COR-L47 (cell line): ENCODE data around the gene NUP205.
A peak's percentile ranks its signal among the peaks of the same experiment; 100 is the strongest.
"Not testable (repeated sequence)": the region's sequence is repeated elsewhere in the genome, so short reads cannot be mapped to it uniquely, and the experiment has no call there.

Source experiments
- DNase-seq: peaks from one replicate; lab custom pipeline; 2025; lab: John Stamatoyannopoulos, UW

Gene NUP205

DNA sequence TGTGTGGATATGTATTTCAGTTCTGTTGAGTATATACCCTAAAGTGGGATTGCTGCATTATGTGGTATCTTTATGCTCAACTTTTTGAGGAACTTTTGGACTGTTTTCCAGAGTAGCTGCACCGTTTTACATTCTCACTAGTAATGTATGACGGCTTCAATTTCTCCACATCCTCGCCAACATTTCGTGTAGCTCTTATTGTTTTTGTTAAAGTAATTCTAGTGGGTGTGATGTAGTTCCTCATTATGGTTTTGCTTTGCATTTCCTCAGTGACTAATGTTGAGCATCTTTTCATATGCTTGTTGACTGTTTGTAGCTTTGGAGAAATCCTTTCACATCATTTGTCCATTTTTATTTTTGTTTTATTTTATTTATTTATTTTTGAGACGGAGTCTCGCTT lies 109.1 kb downstream of the NUP205 start:
- no peak for DNase-seq

DNA sequence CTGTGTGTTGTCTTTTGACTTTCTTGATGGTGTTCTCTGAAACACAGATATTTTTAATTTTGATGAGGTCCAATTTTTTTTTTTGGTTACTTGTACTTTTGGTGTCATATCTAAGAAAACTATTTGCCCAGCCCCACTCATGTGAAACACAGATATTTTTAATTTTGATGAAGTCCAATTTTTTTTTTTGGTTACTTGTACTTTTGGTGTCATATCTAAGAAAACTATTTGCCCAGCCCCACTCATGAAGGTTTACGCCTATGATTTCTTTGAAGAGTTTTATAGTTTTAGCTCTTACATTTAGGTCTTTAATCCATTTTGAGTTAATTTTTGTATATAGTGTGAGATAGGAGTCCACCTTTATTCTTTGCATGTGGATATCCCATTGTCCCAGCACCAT lies 109.9 kb downstream of the NUP205 start:
- not testable (repeated sequence) for DNase-seq

DNA sequence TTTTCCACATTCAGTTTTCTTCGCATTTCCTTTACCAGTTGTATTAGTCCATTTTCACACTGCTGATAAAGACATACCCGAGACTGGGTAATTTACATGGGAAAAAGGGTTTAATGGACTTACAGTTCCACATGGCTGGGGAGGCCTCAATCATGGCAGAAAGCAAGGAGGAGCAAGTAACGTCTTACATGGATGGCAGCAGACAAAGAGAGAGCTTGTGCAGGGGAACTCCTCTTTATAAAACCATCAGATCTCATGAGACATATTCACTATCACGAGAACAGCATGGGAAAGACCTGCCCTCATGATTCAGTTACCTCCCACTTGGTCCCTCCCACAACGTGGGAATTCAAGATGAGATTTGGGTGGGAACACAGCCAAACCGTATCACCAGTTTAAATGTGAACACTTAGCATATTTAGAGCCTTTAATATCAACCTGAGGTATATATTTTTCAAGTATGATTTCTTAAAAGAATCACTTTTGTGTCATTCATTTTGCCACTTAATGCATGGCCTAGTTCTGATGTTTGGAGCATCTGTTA lies 111.2 kb downstream of the NUP205 start:
- DNase-seq = not testable (repeated sequence)

DNA sequence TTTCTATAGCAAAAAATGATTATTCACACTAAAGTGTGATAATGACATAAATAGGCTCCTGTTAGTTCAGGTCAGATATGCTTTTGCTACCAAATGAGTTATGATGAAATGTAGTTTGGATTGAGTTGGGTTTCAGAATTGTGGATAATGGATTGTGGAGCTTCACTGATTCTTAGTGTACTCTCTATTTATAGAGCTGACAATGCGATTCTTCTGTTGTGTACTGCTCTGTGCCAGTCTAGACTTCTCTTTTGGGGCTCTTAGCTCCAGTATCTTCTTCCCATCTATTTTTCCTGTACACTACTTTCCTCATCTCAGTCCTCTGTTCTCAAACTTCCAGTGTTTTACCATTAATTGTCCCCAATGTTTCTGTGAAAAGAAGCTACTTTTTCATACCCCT lies 112.1 kb downstream of the NUP205 start:
- DNase-seq = no peak

DNA sequence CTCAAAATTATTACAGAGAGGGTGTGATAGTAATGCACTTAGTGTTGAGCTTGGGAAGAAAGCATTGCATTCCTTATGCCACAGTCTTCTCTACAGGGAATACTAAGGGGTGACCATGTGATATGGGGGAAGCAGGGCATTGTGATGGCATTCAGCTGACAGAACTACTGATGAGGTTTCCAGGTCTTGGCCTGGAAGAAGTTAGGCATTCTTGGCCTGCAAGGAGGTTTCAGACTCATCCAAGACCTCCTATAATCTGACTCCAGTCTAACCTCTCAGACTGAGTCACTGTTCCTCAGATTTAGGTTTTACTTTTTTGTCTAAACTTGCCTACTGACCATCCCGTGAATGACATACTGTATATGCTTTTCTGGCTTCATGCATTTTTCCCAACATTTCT lies 112.5 kb downstream of the NUP205 start:
- no peak for DNase-seq

DNA sequence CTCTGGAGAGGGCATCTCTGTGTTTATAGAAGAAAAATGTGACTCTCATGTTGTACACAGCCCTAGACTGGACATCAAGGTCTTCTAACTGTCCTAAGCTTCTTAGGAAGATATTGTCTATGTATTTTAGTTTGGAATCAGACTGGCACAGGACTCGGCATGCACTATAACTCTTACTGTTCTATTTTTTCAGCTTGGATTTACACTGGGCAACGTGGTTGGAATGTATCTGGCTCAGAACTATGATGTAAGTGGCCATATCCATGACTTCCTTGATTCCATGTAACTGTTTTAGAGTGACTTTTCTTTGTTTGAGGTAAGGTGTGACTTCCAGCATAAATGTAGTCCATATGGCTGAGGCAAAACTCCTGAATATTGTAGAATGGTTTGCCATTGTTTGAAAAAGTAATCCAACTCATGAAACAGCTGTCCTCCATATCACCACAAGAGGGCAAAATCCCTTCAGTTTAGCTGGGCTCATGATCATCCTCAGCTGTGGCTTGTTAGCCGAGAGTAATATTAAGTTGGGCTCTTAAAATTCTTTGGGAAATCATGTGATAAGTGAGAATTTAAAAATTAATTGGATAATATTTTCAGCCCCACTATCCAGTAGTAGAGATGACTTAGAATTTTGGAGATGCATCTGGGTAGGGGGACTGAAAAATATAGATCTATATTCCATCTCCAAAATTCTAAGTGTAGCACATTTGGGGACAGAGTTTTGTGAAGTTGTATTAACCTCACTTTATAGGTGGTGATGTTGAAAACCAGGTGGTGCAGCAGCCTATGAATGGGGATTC lies 115.0 kb downstream of the NUP205 start:
- peak; percentile 43 for DNase-seq

DNA sequence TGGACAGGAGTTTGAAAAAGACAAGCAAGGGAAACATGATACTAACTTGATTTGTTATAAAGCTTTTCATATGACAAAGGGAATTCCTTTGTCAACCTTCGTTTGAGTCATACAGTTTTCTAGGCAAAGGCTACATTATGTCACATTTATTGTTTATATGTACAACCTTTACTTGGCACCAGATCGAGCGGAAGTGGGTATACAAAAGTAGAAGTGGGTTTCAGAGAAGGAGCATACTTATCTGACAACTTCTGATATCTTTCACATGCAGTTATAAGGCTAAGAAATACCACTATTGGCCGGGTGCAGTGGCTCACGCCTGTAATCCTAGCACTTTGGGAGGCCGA lies 115.6 kb downstream of the NUP205 start:
- no peak for DNase-seq

DNA sequence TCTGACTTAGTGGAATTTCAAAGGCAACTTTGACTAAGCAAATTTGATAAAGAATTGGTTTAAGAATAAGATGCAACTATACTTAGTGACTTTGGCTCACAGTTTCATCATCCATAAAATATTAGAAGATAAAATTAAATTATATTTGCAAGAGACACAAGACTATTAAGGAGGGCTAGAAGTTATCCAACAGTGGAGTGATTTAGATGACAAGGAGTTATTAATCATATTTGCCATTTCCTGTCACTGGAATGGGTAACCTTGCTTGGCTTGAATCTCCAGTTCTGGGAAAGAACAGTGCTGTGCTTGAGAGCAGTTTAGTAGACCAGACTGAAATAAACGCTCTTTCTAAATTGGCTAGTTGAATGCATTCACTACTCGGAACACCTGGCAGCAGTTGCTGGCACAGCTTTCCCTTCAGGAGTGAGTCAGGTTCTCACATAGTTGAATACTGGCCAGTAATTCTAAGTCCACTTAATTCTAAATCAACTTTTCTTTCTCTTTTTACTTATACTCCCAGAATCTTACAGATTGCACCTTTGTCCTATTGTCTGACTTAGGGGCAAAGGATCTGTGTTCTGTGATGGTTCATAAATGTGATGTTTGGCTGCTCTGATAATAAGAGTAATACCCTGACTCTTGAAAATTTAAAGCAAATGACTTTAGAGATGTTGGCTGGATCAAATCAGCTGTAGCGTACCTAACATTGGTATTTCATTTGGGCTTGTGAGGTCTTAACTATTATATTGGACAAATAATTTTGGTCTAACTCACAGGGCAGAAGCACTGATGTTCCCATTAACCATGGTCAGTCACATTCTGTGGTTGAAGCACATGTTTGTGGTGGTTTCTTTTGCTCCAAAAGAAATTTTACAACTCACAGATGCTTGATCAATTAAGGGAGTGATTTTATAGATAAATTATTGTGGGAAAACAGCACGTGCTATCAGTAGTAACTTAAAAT lies 121.2 kb downstream of the NUP205 start:
- peak; percentile 32 for DNase-seq

DNA sequence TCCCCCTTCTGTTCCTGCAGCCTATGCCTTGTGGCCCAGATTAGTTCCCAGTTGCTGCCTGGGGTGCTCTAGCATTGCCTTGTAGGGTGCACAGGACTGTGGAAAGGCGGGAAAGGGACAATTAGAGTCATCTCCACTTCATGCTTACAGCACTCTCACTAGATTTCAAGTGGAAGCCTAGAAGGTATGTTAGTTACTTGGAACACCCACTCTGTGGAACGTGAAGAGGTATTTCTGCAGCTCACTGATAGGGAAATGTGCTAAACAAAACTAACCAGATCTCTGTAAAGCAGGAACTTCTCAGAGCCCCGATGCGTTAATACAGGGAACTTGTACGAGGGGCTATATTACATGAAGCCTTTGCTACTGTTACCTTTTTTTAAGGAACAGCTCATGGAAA lies 124.0 kb downstream of the NUP205 start:
- DNase-seq = no peak

DNA sequence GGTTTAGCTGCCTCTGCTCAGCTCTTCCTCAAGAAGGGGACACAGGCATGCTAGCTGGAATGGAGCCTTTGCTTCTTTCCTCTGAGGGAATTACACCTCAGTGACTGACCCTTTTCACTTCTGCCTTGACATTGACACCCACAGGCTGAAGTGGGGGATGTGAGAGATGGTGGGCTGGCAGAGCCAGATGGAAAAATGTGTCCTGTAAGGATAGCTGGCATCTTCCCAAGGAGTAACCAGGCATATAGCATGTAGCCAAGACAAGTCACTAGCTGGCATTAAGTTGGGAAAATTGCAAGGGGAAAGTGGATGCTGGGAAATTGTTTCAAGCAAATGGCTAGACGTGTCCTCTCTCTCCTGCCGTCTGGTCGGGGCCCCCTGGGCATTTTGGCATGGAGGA lies 124.5 kb downstream of the NUP205 start:
- peak; percentile 54 for DNase-seq

DNA sequence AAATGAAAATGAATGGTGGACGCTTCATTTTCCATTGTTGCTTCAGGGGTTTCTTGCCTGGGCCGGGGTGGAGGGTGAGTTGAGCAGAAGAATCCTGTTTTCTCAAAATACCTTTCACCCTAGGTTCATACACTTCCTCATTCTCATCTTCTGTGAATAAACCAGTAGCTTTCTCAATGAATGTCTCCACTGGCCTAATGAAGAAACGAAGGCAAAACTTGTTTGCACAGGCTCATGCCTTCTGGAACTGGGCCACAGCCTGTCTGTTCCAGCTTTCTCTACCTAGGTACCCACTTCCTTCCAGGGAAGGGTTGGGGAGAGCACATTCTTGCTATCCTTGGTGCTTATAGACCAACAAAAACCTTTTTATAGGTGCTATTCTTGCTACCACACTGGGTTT lies 125.9 kb downstream of the NUP205 start:
- DNase-seq = no peak

DNA sequence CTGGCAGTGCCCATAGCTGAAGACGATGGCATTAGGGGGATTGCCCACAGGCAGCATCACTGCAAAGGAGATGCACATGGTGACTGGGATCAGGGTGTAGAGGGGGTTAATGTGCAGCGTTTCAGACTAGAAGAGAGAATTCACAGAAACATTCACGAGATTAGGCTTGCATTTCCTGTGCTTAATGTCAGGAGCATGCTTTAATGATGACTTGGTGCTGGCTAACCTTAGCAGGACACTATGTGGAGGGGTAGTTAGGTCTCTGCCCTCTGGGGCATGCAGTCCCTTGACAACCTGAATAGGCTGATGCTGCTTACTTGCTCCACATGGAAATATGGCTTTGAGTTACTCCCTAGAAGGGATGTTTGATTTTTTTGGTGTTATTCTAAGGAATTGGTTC lies 126.4 kb downstream of the NUP205 start:
- no peak for DNase-seq

DNA sequence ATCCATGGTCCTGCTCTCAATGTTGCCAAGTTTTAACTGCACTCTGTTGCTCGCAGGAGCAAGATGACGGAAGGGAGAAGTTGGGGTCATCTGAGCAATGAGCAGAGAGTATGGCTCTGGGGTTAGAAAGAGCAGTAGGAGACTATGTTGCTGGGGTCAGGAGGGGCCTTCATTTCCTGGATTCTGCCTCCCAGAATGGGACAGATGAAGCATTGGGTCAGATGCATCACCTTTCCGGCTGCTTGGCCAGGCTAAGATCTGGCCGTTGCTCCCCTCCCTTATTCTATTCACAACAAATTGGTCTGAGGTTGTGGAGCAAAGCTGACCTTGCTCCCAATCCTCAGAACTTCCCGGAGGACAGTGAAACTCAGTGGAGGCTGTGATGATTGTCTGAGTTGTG lies 127.0 kb downstream of the NUP205 start:
- no peak for DNase-seq

DNA sequence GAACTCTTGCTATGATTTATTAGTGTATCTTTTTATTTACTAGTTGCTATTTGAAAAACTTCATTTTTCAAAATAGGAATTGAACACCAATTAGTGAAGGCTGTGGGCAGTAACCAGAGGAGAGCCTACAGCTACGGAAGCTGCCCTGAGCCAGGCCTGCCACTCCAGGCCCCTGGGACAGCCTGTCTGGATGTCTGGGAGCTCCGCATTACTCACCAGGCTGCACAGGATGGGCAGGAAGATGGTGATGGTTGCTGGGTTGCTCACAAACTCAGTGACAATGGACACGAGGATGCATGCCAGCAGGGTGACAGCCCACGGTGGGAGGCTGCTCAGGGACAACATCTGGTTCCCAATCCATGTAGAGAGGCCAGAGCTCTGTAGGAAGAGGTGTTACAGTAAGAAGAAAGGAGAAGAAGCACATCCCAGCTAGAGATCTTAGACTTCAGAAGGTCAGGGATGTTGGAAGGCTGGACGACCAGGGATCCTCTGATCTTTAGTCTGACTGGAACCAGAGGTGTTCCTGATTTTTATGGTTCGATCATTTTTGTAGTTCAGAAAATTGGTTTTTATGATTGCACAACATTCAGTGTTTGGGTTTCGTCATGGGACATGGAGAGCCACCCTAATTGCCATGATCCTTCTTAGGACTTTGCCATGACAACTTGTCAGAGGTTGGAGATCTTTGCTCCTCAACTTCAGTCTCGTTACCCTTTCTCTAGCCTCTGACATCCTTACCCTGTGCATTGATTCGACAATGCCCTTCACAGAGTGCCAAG lies 127.8 kb downstream of the NUP205 start:
- DNase-seq = no peak

DNA sequence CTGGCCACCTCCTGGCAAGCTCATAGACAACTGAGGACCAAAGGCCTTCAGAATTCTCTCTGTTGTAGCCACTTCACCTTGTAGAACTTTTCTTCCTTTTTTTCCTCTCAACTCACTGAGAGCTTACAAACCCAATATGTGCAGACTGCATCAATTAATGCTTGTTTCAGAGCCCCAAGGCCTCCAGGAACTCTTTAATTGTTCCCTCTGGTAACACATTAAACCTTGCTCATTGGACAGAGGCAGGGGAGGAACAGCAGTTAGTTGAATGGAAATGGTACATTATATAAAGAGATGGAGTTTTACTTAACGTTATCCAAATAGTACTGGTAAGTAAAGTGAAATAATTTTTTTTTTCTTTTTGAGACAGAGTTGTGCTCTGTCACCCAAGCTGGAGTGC lies 129.7 kb downstream of the NUP205 start:
- DNase-seq = no peak

DNA sequence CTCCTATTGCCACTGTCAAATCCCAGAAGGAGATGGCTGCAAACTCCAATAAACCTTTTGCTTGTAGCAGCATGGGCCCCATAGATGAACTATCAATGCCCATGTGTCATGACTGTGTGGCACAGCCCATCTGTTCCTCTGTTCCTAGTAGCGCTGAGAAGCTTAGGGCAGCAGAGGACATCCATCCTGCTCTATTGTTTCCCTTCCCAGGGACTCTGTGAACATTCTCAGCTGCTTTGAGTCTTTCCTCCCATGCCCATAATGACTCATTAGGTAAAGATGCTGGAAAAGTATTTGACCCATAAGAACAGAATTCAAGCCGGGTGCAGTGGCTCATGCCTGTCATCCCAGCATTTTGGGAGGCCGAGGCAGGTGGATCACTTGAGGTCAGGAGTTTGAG lies 132.8 kb downstream of the NUP205 start:
- DNase-seq = no peak

DNA sequence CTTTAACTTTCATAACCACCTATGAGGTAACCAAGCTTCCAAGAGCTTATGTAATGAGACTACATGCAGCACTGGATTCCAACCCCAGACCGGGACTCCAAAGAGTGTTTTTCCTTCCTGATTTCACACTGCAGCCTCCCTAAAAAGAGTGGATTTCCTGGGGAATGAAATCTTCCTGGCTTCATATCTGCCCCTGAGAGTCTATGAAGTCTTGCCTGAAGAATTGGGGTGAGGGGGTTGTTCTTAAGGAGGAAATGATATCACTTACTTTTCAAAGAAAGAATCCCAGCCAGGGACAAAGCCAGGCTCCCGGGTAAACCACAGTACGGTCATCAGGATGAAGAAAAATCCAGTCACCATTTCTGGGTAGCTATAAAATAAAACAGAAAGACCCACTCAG lies 134.3 kb downstream of the NUP205 start:
- no peak for DNase-seq

DNA sequence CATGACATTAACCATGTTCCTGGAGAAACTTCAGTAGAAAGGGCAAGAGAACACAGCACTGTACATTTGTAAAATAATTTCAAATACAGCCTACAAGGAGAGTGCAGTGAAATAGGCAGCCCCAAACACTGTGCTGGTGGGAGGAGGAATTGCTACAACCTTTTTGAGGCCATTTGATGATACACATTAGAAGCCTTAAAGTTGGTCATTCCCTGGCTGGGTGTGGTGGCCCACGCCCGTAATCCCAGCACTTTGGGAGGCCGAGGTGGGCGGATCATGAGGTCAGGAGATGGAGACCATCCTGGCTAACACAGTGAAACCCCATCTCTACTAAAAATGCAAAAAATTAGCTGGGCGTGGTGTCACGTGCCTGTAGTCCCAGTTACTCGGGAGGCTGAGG lies 134.9 kb downstream of the NUP205 start:
- not testable (repeated sequence) for DNase-seq

DNA sequence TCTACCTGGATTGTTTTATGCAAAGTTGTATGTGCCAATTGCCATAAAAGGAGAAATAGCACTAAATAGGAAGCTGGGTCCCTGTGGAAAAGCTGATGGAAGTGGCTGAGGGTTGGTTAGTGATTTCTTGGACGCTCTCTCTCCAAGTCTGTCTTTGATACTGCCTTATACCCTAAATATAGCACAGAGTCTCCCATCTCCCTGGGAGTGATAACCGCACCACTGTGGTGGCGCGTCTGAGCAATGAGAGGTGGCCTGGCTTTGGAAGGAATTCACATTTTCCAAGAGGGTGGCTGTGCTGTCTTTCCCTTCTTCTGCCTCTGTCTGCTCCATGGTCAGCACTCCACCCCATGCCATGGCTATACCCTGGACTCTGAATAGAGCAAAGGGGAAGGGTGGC lies 135.8 kb downstream of the NUP205 start:
- DNase-seq = no peak

DNA sequence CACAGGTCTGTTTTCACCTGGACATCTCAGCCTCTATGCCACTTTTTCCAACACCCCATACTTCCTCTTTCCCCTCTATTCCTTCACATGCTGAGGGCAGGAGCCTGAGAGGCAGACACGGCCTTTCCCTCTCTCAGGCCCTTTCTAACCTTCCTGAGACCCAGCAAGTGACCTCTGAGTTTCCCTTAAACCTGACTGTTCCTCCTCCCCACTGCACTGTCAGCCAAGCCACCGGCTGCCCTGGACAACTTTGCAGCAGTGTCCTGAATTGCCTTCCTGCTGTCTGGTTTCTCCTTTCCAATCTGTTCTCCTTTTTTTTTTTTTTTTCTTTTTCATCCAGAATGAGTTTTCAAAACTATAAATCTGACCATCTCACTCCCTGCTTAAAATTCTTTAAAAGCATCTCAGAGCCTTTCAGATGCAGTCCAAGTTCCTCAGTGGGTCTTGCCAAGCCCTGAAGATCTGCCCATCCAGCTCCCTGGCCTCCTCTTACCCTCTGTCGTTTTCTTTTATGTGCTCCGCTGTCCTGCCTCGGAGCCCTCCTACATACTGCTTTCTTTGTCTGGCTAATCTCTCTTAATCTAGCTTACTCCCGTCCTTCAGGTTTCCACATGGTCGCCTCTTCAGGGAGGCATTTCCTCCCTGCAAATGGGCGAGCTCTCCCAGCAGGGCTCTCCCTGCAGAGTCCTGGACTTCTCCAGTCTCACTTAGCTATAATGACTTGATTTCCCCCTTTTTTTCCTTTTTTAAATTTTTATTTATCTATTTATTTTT lies 139.7 kb downstream of the NUP205 start:
- no peak for DNase-seq
